Neural cell (in vitro differentiated cells): ENCODE data around the gene TSEN34. TPM values are rescaled to one million over a fixed set of nuclear protein-coding genes. Genes with fewer than 3 reads are reported as not detected.

Experiments
- H2AFZ ChIP-seq: fragments of 200-600, 300-800 bp; sonication (generic), shearing (Covaris generic); 2 replicates; pipeline ENCODE4 v1.6.0; 2014; ENCODE audit warnings: low read depth, mild to moderate bottlenecking, antibody characterized with exemption, low read length, moderate library complexity
- H3F3A ChIP-seq: fragments of 200-600 bp; shearing (Covaris generic); 2 replicates; pipeline ENCODE4 v1.6.1; 2016; ENCODE audit warnings: mild to moderate bottlenecking, moderate library complexity, mixed read lengths, antibody characterized with exemption, low read length; ENCODE audit not compliant: insufficient read depth, poor library complexity, severe bottlenecking
- H3K27ac ChIP-seq: fragments of 200-600, 300-800 bp; sonication (generic), shearing (Covaris generic); 2 replicates; pipeline ENCODE4 v1.5.1; 2014; ENCODE audit warnings: mild to moderate bottlenecking, low read length, moderate library complexity
- H3K27me3 ChIP-seq: fragments of 300-800, 200-600 bp; sonication (generic), shearing (Covaris generic); 2 replicates; pipeline ENCODE4 v1.6.0; 2014; ENCODE audit warnings: mild to moderate bottlenecking, low read depth, low read length, moderate library complexity; ENCODE audit not compliant: insufficient read depth
- H3K36me3 ChIP-seq: fragments of 300-800, 200-600 bp; sonication (generic), shearing (Covaris generic); 2 replicates; pipeline ENCODE4 v1.5.1; 2014; ENCODE audit warnings: mild to moderate bottlenecking, antibody characterized with exemption, low read length, moderate library complexity; ENCODE audit not compliant: insufficient read depth
- H3K4me2 ChIP-seq: fragments of 300-800, 200-600 bp; sonication (generic), shearing (Covaris generic); 2 replicates; pipeline ENCODE4 v1.6.0; 2014; ENCODE audit warnings: mild to moderate bottlenecking, low read length
- H3K4me3 ChIP-seq: fragments of 300-800, 200-600 bp; sonication (generic), shearing (Covaris generic); 2 replicates; pipeline ENCODE4 v1.5.1; 2014; ENCODE audit warnings: mild to moderate bottlenecking, low read length, moderate library complexity
- H3K79me2 ChIP-seq: fragments of 200-600 bp; shearing (Covaris generic); replicated peaks from 2 replicates; pipeline ENCODE4 v1.6.0; 2014; ENCODE audit warnings: mild to moderate bottlenecking, low read length, moderate library complexity; ENCODE audit not compliant: insufficient read depth
- H3K9ac ChIP-seq: fragments of 300-800, 200-600 bp; sonication (generic), shearing (Covaris generic); 2 replicates; pipeline ENCODE4 v1.6.1; 2016; ENCODE audit warnings: mild to moderate bottlenecking, low read length, mixed read lengths
- H3K9me2 ChIP-seq: fragments of 200-600 bp; shearing (Covaris generic); 2 replicates; pipeline ENCODE4 v1.6.1; 2016; ENCODE audit warnings: mild to moderate bottlenecking, low read length, mixed read lengths; ENCODE audit not compliant: insufficient read depth
- H3K9me3 ChIP-seq: fragments of 200-600, 300-800 bp; sonication (generic), shearing (Covaris generic); 2 replicates; pipeline ENCODE4 v1.6.1; 2016; ENCODE audit warnings: mild to moderate bottlenecking, mixed run types, low read length, moderate library complexity, mixed read lengths
- H4K20me1 ChIP-seq: fragments of 200-600 bp; shearing (Covaris generic); 2 replicates; pipeline ENCODE4 v1.6.1; 2016; ENCODE audit warnings: mild to moderate bottlenecking, mixed run types; ENCODE audit not compliant: insufficient read depth
- EP300 ChIP-seq: fragments of 450-650 bp; conservative IDR thresholded peaks from 2 replicates; pipeline ENCODE4 v1.6.1; 2014; ENCODE audit warnings: antibody characterized with exemption, mild to moderate bottlenecking, moderate library complexity; ENCODE audit not compliant: poor library complexity, severe bottlenecking
- EZH2 ChIP-seq: fragments of 200-600, 300-800 bp; shearing (Covaris generic), sonication (generic); IDR thresholded peaks from 2 replicates; pipeline ENCODE4 v1.6.1; 2014; ENCODE audit warnings: antibody characterized with exemption, low read length, borderline replicate concordance, mild to moderate bottlenecking; ENCODE audit not compliant: insufficient read depth, poor library complexity, severe bottlenecking
- MXI1 ChIP-seq: fragments of 450-650 bp; conservative IDR thresholded peaks from 2 replicates; pipeline ENCODE4 v1.6.1; 2014; ENCODE audit warnings: antibody characterized with exemption, mild to moderate bottlenecking; ENCODE audit not compliant: poor library complexity, severe bottlenecking
- POLR2AphosphoS5 ChIP-seq: IDR thresholded peaks from 2 replicates; pipeline ENCODE4 v1.6.1; 2012
- RAD21 ChIP-seq: fragments of 450-650 bp; conservative IDR thresholded peaks from 2 replicates; pipeline ENCODE4 v1.6.1; 2014; ENCODE audit warnings: antibody characterized with exemption, mild to moderate bottlenecking, moderate library complexity
- SMC3 ChIP-seq: fragments of 450-650 bp; conservative IDR thresholded peaks from 2 replicates; pipeline ENCODE4 v1.6.1; 2014; ENCODE audit warnings: antibody characterized with exemption, mild to moderate bottlenecking, moderate library complexity; ENCODE audit not compliant: poor library complexity
- TAF1 ChIP-seq: IDR thresholded peaks from 2 replicates; pipeline ENCODE4 v1.6.1; 2012; ENCODE audit warnings: low read depth
- polyA plus RNA-seq: library from polyadenylated mRNA; depleted of rRNA; stranded (reverse); fragments of >200 nt; gene quantifications from 2 replicates; pipeline ENCODE4 v1.2.3, GENCODE V29; 2014
- TF ChIP-seq, protein P1 (sequence below): fragments of 450-650 bp; IDR thresholded peaks from 2 replicates; pipeline ENCODE4 v1.5.1; 2014; ENCODE audit warnings: antibody characterized with exemption, mild to moderate bottlenecking, moderate library complexity; ENCODE audit not compliant: poor library complexity, severe bottlenecking
- TF ChIP-seq, protein P2 (sequence below): IDR thresholded peaks from 2 replicates; pipeline ENCODE4 v1.6.1; 2012; ENCODE audit warnings: borderline replicate concordance

Gene TSEN34
- polyA plus RNA-seq, 1 donor from 2014 or later: 113 TPM

DNA sequence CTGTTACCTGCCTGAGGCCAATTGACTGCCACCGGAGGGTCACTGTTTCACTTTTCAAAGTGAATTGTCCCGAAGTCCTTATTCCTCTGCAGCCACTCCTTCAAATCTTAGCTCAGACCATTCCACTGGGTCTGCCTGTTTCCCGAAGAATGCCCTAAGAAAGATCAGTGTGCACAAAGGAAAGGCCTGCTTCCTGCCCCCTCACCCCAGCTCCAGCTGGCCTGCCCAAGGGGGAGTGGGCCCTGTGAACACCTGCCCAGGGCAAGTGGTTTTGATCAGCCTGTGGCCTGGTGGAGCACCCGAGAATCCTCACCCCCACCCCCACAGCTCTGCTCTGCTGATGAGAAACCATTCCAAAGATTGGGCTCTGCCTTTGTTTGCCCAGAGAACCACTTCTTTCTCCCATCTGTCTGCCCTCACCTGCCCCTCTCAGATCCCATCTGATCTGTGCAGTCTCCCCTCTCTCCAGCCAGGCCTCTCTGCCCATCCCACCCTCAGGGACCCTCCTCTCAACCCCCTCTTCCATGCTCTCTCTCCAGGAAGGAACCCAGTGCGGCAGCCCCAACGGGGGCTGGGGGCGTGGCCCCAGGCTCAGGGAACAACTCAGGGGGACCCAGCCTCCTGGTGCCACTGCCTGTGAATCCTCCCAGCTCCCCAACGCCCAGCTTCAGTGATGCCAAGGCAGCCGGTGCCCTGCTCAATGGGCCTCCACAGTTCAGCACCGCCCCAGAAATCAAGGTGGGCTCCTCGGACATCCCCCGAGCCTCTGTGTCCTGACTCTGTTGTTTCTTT, 41.9 kb upstream of the TSEN34 start:
- Histone ChIP-seq H3K4me2 (no peak overlapping the region), H3K9me2 (no peaks in the 10 kb centered on the region), H4K20me1 (no peaks in the 10 kb centered on the region), H3K27me3 (no peaks in the 10 kb centered on the region), H3K79me2 (no peaks in the 10 kb centered on the region), H3K9ac (no peak overlapping the region), H3K9me3 (no peaks in the 10 kb centered on the region), H3F3A (no peaks in the 10 kb centered on the region), H2AFZ (no peak overlapping the region), H3K4me3 (no peak overlapping the region), H3K27ac (no peak overlapping the region), H3K36me3 (no peaks in the 10 kb centered on the region)
- TF ChIP-seq RAD21 (no peak), EP300 (no peak), TAF1 (no peak), SMC3 (no peak), MXI1 (no peak), EZH2 (no peak), POLR2AphosphoS5 (no peak)
- TF ChIP-seq, protein P1, sequence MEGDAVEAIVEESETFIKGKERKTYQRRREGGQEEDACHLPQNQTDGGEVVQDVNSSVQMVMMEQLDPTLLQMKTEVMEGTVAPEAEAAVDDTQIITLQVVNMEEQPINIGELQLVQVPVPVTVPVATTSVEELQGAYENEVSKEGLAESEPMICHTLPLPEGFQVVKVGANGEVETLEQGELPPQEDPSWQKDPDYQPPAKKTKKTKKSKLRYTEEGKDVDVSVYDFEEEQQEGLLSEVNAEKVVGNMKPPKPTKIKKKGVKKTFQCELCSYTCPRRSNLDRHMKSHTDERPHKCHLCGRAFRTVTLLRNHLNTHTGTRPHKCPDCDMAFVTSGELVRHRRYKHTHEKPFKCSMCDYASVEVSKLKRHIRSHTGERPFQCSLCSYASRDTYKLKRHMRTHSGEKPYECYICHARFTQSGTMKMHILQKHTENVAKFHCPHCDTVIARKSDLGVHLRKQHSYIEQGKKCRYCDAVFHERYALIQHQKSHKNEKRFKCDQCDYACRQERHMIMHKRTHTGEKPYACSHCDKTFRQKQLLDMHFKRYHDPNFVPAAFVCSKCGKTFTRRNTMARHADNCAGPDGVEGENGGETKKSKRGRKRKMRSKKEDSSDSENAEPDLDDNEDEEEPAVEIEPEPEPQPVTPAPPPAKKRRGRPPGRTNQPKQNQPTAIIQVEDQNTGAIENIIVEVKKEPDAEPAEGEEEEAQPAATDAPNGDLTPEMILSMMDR: no peak
- TF ChIP-seq, protein P2, sequence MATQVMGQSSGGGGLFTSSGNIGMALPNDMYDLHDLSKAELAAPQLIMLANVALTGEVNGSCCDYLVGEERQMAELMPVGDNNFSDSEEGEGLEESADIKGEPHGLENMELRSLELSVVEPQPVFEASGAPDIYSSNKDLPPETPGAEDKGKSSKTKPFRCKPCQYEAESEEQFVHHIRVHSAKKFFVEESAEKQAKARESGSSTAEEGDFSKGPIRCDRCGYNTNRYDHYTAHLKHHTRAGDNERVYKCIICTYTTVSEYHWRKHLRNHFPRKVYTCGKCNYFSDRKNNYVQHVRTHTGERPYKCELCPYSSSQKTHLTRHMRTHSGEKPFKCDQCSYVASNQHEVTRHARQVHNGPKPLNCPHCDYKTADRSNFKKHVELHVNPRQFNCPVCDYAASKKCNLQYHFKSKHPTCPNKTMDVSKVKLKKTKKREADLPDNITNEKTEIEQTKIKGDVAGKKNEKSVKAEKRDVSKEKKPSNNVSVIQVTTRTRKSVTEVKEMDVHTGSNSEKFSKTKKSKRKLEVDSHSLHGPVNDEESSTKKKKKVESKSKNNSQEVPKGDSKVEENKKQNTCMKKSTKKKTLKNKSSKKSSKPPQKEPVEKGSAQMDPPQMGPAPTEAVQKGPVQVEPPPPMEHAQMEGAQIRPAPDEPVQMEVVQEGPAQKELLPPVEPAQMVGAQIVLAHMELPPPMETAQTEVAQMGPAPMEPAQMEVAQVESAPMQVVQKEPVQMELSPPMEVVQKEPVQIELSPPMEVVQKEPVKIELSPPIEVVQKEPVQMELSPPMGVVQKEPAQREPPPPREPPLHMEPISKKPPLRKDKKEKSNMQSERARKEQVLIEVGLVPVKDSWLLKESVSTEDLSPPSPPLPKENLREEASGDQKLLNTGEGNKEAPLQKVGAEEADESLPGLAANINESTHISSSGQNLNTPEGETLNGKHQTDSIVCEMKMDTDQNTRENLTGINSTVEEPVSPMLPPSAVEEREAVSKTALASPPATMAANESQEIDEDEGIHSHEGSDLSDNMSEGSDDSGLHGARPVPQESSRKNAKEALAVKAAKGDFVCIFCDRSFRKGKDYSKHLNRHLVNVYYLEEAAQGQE: no peak

DNA sequence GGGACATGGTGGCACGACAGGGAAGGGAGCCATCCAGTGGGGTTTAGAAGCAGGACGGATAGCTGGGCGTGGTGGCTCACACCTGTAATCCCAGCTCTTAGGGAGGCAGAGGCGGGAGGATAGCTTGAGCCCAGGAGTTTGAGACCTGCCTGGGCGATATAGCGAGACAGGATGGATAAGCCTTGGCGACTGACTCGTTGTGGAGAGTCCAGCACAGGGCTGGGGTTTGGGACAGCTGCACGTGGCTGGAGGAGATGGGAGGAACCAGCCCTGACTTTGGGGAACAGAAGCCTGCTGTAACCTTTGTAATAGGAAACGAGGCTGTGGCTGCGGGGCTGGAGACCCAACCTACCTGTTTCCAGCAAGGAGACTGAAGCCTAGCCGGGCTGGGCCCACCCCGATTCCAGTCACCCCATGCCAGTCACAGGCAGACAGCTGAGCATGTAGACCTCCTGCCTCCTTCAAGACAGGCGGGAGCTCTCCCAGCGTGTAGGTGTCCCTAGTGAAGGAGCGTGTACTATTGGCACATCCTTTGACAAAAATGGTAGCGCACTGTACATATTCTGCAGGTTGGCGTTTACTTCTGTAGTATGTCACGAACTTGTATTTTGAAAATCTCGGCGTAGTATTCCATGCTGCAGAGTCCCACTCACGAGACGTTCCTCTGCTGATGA, 39.6 kb upstream of the TSEN34 start:
- no peaks in the 10 kb centered on the region for H3K36me3 ChIP-seq
- H3K9me2 ChIP-seq: no peaks in the 10 kb centered on the region
- no peaks in the 10 kb centered on the region for H4K20me1 ChIP-seq
- no peaks in the 10 kb centered on the region for H3F3A ChIP-seq
- H3K27ac ChIP-seq: no peak overlapping the region
- H3K9ac ChIP-seq: no peak overlapping the region
- no peak overlapping the region for H3K4me3 ChIP-seq
- H2AFZ ChIP-seq: no peak overlapping the region
- no peak for TF ChIP-seq TAF1
- TF ChIP-seq, protein P1: no peak
- no peak for TF ChIP-seq SMC3
- TF ChIP-seq RAD21: no peak
- TF ChIP-seq POLR2AphosphoS5: no peak
- no peak for TF ChIP-seq MXI1
- TF ChIP-seq EZH2: no peak
- TF ChIP-seq, protein P2: no peak
- no peak for TF ChIP-seq EP300
- no peaks in the 10 kb centered on the region for H3K9me3 ChIP-seq
- H3K27me3 ChIP-seq: no peaks in the 10 kb centered on the region
- no peaks in the 10 kb centered on the region for H3K79me2 ChIP-seq
- no peak overlapping the region for H3K4me2 ChIP-seq
